Common myeloid progenitor, CD34-positive (primary cell): ENCODE measurements around the gene MOB3A.

Experiments
- CTCF ChIA-PET: fragments of 350-600 bp; sonication (Branson Sonifier 250); formaldehyde crosslinking; loops from one replicate; lab custom pipeline; 2021; ENCODE audit warnings: antibody characterized with exemption; lab: Charles Lee
- POLR2A ChIA-PET: fragments of 350-600 bp; sonication (Branson Sonifier 250); formaldehyde crosslinking; loops from one replicate; lab custom pipeline; 2021; ENCODE audit warnings: antibody characterized with exemption; lab: Charles Lee
- DNase-seq, 3 donors: peaks; one replicate each; pipeline versions ENCODE4 v3.0.0 to v3.0.0-alpha.2; 2013
- H3K27ac ChIP-seq, 2 experiments: 1 replicate in 1 of 2; 2 replicates in 1 of 2; pipeline ENCODE4 v1.7.0; 2013; ENCODE audit warnings: inconsistent platforms in 2 of 2, low read length in 2 of 2, mild to moderate bottlenecking in 2 of 2, low read depth in 1 of 2, moderate library complexity in 1 of 2; ENCODE audit not compliant: severe bottlenecking in 2 of 2, insufficient read depth in 1 of 2, poor library complexity in 1 of 2
- H3K27me3 ChIP-seq, 5 experiments: replicated peaks in 2 of 5; 1 replicate in 3 of 5; 2 replicates in 2 of 5; pipeline versions ENCODE4 v1.6.1 to v1.7.0; 2013; ENCODE audit warnings: low read length in 4 of 5, mild to moderate bottlenecking in 2 of 5, moderate library complexity in 2 of 5, inconsistent platforms in 1 of 5; ENCODE audit not compliant: insufficient read depth in 5 of 5, control insufficient read depth in 4 of 5
- H3K36me3 ChIP-seq, 4 experiments: 1 replicate in 2 of 4; 2 replicates in 2 of 4; pipeline versions ENCODE4 v1.6.1 to v1.7.0; 2013; ENCODE audit warnings: low read length in 3 of 4, control low read depth in 1 of 4, mild to moderate bottlenecking in 1 of 4; ENCODE audit not compliant: control insufficient read depth in 4 of 4, insufficient read depth in 4 of 4
- H3K4me1 ChIP-seq, 4 experiments: 1 replicate in 3 of 4; 2 replicates in 1 of 4; pipeline versions ENCODE4 v1.6.1 to v1.7.1; 2013; ENCODE audit warnings: low read length in 3 of 4, mild to moderate bottlenecking in 3 of 4, control low read depth in 1 of 4, inconsistent platforms in 1 of 4, moderate library complexity in 1 of 4; ENCODE audit not compliant: control insufficient read depth in 4 of 4, insufficient read depth in 4 of 4; ENCODE audit errors: control extremely low read depth in 1 of 4
- H3K4me3 ChIP-seq, 7 experiments: 1 replicate in 4 of 7; 2 replicates in 3 of 7; pipeline versions ENCODE4 v1.5.1 to v1.7.0; 2013; ENCODE audit warnings: mild to moderate bottlenecking in 7 of 7, low read length in 6 of 7, moderate library complexity in 6 of 7, inconsistent platforms in 2 of 7, low read depth in 2 of 7, control low read depth in 1 of 7; ENCODE audit not compliant: insufficient read depth in 4 of 7, control insufficient read depth in 1 of 7; ENCODE audit errors: extremely low read depth in 1 of 7
- H3K9me3 ChIP-seq, 5 experiments: 1 replicate in 4 of 5; 2 replicates in 1 of 5; pipeline versions ENCODE4 v1.6.1 to v1.7.1; 2013; ENCODE audit warnings: low read length in 4 of 5, mild to moderate bottlenecking in 2 of 5, inconsistent platforms in 1 of 5, low read depth in 1 of 5, moderate library complexity in 1 of 5; ENCODE audit not compliant: control insufficient read depth in 4 of 5, insufficient read depth in 2 of 5; ENCODE audit errors: control extremely low read depth in 1 of 5
- WGBS: methylation state at CpG from one replicate; pipeline ENCODE4 v1.1.5; 2013; ENCODE audit not compliant: insufficient coverage; 5-methylcytosine and 5-hydroxymethylcytosine counted together

The MOB3A gene

DNA sequence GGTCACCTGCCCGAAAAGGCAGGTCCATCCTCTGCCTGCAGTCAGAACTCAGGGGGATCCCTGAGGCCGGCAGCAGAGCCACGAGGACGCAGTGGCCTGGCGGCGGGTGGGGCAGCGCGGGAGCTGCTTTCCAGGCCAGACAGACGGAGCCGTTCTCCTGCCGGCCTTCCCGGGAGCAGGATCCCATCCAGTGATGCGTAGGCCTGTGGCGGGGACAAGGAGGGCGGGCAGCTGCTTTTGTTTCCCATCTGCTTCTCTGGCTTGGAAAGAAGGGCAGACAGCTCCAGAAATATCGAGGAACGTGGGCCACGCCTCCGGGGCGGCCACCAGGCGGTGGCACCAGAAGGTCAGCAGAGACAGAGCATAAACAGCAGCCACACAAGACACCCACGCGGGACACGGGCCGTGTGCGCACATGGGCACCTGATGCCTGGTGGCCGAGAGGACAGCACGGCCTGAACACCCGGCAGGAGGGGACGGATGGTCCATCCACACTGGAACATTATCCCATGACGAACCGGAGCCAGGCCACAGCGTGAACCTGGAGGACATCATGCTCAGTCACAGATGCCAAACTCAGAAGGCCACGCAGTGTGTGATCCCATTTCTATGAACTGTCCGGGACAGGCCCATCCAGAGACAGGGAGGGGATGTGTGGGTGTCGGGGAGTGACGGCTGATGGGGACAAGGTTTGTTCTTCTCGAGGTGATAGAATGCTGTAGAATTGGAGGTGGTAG, 31.2 kb downstream of the MOB3A start:
- H3K4me1 ChIP-seq = peaks cover 2 to 30% (median 28%) of the 10 kb centered on the region in 4 experiments
- H3K4me3 ChIP-seq = no peak overlapping the region
- peaks cover 0 to 1% (median 0%) of the 10 kb centered on the region in 4 experiments for H3K36me3 ChIP-seq
- ChIA-PET CTCF (interaction anchor here (0.7 to 1.1 kb wide), 2 partner anchors 13 to 46 kb away, joined by 3 to 4 read pairs; partner anchors contain the start of gene MKNK2), POLR2A (no interaction called here)
- no peaks in the 10 kb centered on the region for H3K27me3 ChIP-seq
- DNase-seq = no peak
- no peaks in the 10 kb centered on the region for H3K9me3 ChIP-seq
- WGBS = 94% methylated on average over 32 of the region's 38 CpGs
- no peak overlapping the region for H3K27ac ChIP-seq

DNA sequence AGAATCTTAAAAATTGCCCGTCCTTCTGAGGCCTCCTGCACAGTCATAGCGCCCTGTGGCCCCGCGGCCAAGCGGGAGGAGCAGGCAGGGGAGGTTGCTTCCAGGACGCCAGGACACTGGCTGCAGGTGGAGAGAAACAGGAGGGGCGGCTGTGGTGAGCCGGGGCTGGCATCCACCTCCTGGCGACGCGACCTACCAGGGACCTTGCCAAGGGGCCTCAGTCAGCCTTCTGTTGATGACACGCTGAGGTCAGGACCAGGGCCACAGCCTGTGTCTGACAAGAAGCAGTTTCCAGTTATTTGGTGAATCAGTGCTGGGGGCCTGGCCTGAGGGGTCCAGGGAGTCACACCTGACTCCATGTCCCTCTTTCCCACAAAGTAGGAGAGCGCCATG, 31.7 kb downstream of the MOB3A start:
- H3K4me1 ChIP-seq = peaks cover 2 to 32% (median 27%) of the 10 kb centered on the region in 4 experiments

DNA sequence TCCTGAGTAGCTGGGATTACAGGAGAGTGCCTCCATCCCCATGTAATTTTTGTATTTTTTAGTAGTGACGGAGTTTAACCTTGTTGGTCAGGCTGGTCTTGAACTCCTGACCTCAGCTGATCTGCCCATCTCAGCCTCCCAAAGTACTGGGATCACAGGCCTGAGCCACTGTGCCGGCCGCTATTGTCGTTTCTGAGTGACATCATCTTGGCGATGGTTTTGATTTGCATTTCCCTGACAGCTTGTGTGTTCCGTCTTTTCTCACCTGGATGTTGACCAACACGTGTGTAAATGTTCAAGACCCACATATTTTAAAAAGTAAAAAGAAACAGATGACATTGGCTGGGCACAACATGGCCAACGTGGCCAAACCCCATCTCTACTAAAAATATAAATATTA, 32.3 kb downstream of the MOB3A start:
- Histone ChIP-seq H3K27me3 (no peaks in the 10 kb centered on the region), H3K9me3 (no peaks in the 10 kb centered on the region), H3K4me3 (no peak overlapping the region), H3K27ac (no peak overlapping the region), H3K36me3 (no peaks in the 10 kb centered on the region), H3K4me1 (peaks cover 2 to 37% (median 27%) of the 10 kb centered on the region in 4 experiments)
- DNase-seq = no peak
- ChIA-PET POLR2A (interaction anchor here (0.6 to 2.1 kb wide), 2 partner anchors 12 to 166 kb away, joined by 3 to 4 read pairs; partner anchors contain the start of gene MKNK2), CTCF (interaction anchor here (1.0 to 4.5 kb wide), 5 partner anchors 9 to 44 kb away, joined by 3 to 21 read pairs (median 5); partner anchors contain the start of gene MKNK2)
- WGBS = 97% methylated on average over 7 of the region's 8 CpGs

More for the DNA sequence above, 31.7 kb downstream of the MOB3A start:
- Histone ChIP-seq H3K4me3 (no peak overlapping the region), H3K27me3 (no peaks in the 10 kb centered on the region), H3K36me3 (no peaks in the 10 kb centered on the region), H3K9me3 (no peaks in the 10 kb centered on the region), H3K27ac (no peak overlapping the region)
- ChIA-PET POLR2A (interaction anchor here (0.6 to 2.1 kb wide), 2 partner anchors 13 to 166 kb away, joined by 3 to 4 read pairs; partner anchors contain the start of gene MKNK2), CTCF (interaction anchor here (0.7 to 1.1 kb wide), 2 partner anchors 13 to 45 kb away, joined by 3 to 4 read pairs; partner anchors contain the start of gene MKNK2)
- WGBS = 94% methylated on average over 11 of the region's 13 CpGs
- no peak for DNase-seq

DNA sequence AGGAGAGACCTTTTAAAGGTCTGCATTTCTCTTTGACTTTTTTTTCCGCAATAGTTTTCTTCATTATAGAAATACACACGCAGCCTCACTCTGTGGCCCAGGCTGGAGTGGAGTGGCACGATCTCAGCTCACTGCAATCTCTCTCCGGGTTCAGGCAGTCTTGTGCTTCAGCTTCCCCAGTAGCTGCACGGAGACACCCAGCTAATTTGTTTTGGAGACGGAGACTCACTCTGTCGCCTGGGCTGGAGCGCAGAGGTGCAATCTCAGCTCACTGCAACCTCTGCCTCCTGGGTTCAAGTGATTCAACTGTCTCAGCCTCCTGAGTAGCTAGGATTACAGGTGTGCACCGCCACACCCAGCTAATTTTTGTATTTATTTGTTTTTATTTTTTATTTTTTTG, 33.4 kb downstream of the MOB3A start:
- no peaks in the 10 kb centered on the region for H3K36me3 ChIP-seq
- no peak overlapping the region for H3K27ac ChIP-seq
- ChIA-PET POLR2A (interaction anchor here (2.1 kb wide), 1 partner anchor 11 kb away, joined by 4 read pairs; the partner anchor contains the start of gene MKNK2), CTCF (interaction anchor here (0.6 to 4.5 kb wide), 6 partner anchors 10 to 40 kb away, joined by 3 to 21 read pairs (median 4); partner anchors contain the start of gene MKNK2)
- WGBS = 94% methylated on average over 8 of the region's 9 CpGs
- peaks cover 2 to 48% (median 36%) of the 10 kb centered on the region in 4 experiments for H3K4me1 ChIP-seq
- no peak for DNase-seq
- H3K9me3 ChIP-seq = no peaks in the 10 kb centered on the region
- no peak overlapping the region for H3K4me3 ChIP-seq
- no peaks in the 10 kb centered on the region for H3K27me3 ChIP-seq

DNA sequence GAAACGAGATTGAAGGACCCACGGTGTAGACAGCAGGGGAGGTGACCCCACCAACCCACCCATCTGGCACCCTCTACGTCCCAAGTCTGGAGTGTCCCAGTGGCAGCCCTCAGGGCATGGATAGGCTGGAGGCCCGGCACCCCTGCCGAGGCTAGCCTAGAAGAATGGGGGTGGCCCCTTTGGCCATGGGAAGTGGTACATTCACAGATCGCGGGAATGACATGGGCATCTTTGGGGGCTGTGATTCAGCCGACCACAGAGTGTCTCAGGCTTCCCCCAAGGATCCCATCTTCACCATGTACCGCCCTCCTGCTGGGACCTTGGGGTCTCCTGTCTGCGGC, 33.8 kb downstream of the MOB3A start:
- peaks cover 2 to 52% (median 40%) of the 10 kb centered on the region in 4 experiments for H3K4me1 ChIP-seq
- H3K27ac ChIP-seq = peak overlapping the region; percentile 89 to 95
- H3K27me3 ChIP-seq = no peaks in the 10 kb centered on the region
- no peaks in the 10 kb centered on the region for H3K9me3 ChIP-seq
- peak overlapping the region in 5 of 7 experiments; percentile 69 to 87 (median 80) for H3K4me3 ChIP-seq
- WGBS = 73% methylated on average over 7 of the region's 10 CpGs
- H3K36me3 ChIP-seq = no peaks in the 10 kb centered on the region
- ChIA-PET POLR2A (interaction anchor here (0.6 to 2.1 kb wide), 3 partner anchors 10 to 14 kb away, joined by 3 to 4 read pairs (median 3); partner anchors contain the start of gene MKNK2), CTCF (interaction anchor here (0.6 to 4.5 kb wide), 7 partner anchors 8 to 39 kb away, joined by 3 to 21 read pairs (median 4); partner anchors contain the start of gene MKNK2)
- no peak for DNase-seq

DNA sequence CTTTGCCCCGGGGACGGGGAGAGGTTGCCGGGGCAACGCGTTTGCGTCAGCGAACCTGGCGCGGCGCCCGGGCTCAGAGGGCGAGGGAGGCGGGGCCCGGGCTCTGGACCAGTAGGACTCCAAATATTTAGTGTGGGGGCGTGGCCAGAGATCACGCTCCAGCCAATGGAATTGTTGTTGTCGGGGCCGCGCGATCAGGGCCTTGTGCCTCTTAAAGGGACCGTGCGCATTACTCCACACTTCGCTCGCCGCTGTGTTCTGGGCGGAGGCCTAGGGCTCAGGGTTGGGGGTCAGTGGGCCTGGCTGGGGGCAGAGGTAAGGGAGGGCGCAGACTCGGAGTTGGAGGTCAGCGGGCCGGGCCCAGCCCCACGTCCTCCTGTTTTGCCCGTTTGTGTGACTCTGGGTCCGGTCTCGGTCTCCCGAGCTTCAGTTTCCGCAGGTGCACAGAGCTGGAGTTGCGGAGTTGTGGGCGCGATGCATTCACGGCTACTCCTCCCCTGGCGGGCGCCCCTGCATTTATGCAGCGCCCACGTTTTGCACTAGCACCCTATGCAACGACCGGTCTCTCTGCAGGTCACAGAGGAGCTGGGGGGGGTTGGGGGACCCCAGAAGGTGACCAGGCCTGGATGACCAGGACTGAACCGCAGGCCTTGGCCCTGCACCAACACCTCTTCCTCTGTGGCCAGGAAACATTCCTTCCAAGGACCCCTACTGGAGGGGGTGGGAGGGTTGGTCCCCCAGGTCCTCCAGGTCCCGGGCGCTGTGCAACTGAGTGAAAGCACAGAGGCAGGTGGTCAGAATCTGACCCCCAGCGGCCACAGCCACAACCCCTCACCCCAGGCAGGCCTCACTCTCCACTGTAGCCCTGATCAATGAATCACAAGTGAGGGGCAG, 34.4 kb downstream of the MOB3A start:
- Histone ChIP-seq H3K4me3 (peak overlapping the region; percentile 60 to 87 (median 74)), H3K36me3 (no peaks in the 10 kb centered on the region), H3K27me3 (no peaks in the 10 kb centered on the region), H3K9me3 (no peaks in the 10 kb centered on the region), H3K27ac (peak overlapping the region; percentile 89 to 95), H3K4me1 (peaks cover 2 to 57% (median 46%) of the 10 kb centered on the region in 4 experiments)
- DNase-seq = peak; percentile 98 to 99 (median 99)
- 1% methylated on average over 41 of the region's 50 CpGs for WGBS
- ChIA-PET POLR2A (interaction anchor here (0.6 to 1.0 kb wide), 3 partner anchors 8 to 15 kb away, joined by 3 read pairs; no protein-coding TSS in a partner anchor), CTCF (interaction anchor here (1.2 to 4.5 kb wide), 3 partner anchors 8 to 29 kb away, joined by 3 to 21 read pairs (median 4); partner anchors contain the start of gene MKNK2)
